T-helper 2 cell treated with Interferon-gamma antibody and Interleukin-4, amounts not matched to agents 100 ng/mL and 5 ng/mL, for 36 hours (primary cell): ENCODE results near the gene MAP3K15. TPM values are rescaled to one million over a fixed set of nuclear protein-coding genes. Genes with fewer than 3 reads are reported as not detected.

ENCODE experiments used
- intact Hi-C: fragments of 100-400 bp; cut with micrococcal nuclease; formaldehyde crosslinking; loops from one replicate; pipeline ENCODE4 v1.15.1; 2023
- total RNA-seq: library from RNA; stranded (reverse); gene quantifications from 2 replicates; pipeline ENCODE4 v1.2.3, GENCODE V29; 2022

MAP3K15 gene
- total RNA-seq = 0.09 and 0.11 TPM in 2 replicates

- intact Hi-C loops = no loop called here
Measured at GRCh38 chrX:19514791-19515614, at the start of gene MAP3K15. Gene MAP3K15, minus strand, starts transcription at chrX:19515508. Its CDS starts 247 bp downstream, at chrX:19515261.

- intact Hi-C loops = no loop called here
Measured at GRCh38 chrX:19564606-19565005, 49.3 kb upstream of the MAP3K15 start.

GRCh38 chrX:19563746-19564145 is 48.4 kb upstream of the MAP3K15 start:
- intact Hi-C loops = no loop called here

GRCh38 chrX:19563327-19563726 is 48.0 kb upstream of the MAP3K15 start:
- intact Hi-C loops = no loop called here

- intact Hi-C loops = no loop called here
Measured at GRCh38 chrX:19560611-19561010, 45.3 kb upstream of the MAP3K15 start.

GRCh38 chrX:19557822-19558221 is 42.5 kb upstream of the MAP3K15 start:
- intact Hi-C loops = no loop called here

GRCh38 chrX:19556202-19556601 is 40.9 kb upstream of the MAP3K15 start:
- intact Hi-C loops = no loop called here

GRCh38 chrX:19555683-19556082 is 40.4 kb upstream of the MAP3K15 start:
- intact Hi-C loops = no loop called here

- intact Hi-C loops = no loop called here
Measured at GRCh38 chrX:19555236-19555635, 39.9 kb upstream of the MAP3K15 start.

- intact Hi-C loops = no loop called here
Measured at GRCh38 chrX:19554786-19555185, 39.5 kb upstream of the MAP3K15 start.

GRCh38 chrX:19552793-19553192 is 37.5 kb upstream of the MAP3K15 start:
- intact Hi-C loops = no loop called here

GRCh38 chrX:19549838-19550237 is 34.5 kb upstream of the MAP3K15 start:
- intact Hi-C loops = no loop called here

- intact Hi-C loops = no loop called here
Measured at GRCh38 chrX:19548934-19549333, 33.6 kb upstream of the MAP3K15 start.

GRCh38 chrX:19548279-19548678 is 33.0 kb upstream of the MAP3K15 start:
- intact Hi-C loops = no loop called here

GRCh38 chrX:19545651-19546050 is 30.3 kb upstream of the MAP3K15 start:
- intact Hi-C loops = loop anchor here (2.0 kb wide), 1 partner anchor 343 kb away; no protein-coding TSS in a partner anchor

- intact Hi-C loops = loop anchor here (1.0 to 2.0 kb wide), 2 partner anchors 344 to 447 kb away; partner anchors contain the start of gene BCLAF3
Measured at GRCh38 chrX:19544693-19545305, 29.5 kb upstream of the MAP3K15 start.

- intact Hi-C loops = loop anchor here (1.0 to 2.0 kb wide), 2 partner anchors 345 to 447 kb away; partner anchors contain the start of gene BCLAF3
Measured at GRCh38 chrX:19543951-19544381, 28.7 kb upstream of the MAP3K15 start.

- intact Hi-C loops = no loop called here
Measured at GRCh38 chrX:19543020-19543715, 27.9 kb upstream of the MAP3K15 start.

GRCh38 chrX:19541931-19542330 is 26.6 kb upstream of the MAP3K15 start:
- intact Hi-C loops = no loop called here

- intact Hi-C loops = no loop called here
Measured at GRCh38 chrX:19541196-19541595, 25.9 kb upstream of the MAP3K15 start.

- intact Hi-C loops = no loop called here
Measured at GRCh38 chrX:19540076-19540475, 24.8 kb upstream of the MAP3K15 start.

- intact Hi-C loops = no loop called here
Measured at GRCh38 chrX:19539665-19540064, 24.4 kb upstream of the MAP3K15 start.
